ENCODE measurements around the gene PLAC8. TPM values are rescaled to one million over a fixed set of nuclear protein-coding genes. Genes with fewer than 3 reads are reported as not detected.
"Not testable (repeated sequence)": the region's sequence is repeated elsewhere in the genome, so short reads cannot be mapped to it uniquely, and the experiment has no call there.

The PLAC8 gene
- total RNA-seq, 2 donors from 2014 or later, result 246 to 715 TPM

- H3K27me3 ChIP-seq, result no peaks in the 10 kb centered on the region
- peak overlapping the region; percentile 37 for H3K4me3 ChIP-seq
- peak overlapping the region in 1 of 2 donors; percentile 27 for H3K9ac ChIP-seq (ENCODE audit: low read depth in 2 of 2, low read length in 2 of 2)
- DNase-seq, result no peak
- no peaks in the 10 kb centered on the region for H3K9me3 ChIP-seq
- intact Hi-C loops (cut with DNase I), result loop anchor here (5.0 kb wide), 1 partner anchor 140 kb away; no protein-coding TSS in a partner anchor
- no peak for TF ChIP-seq CTCF (IDR thresholded peaks at IDR 0.05)
- H3K27ac ChIP-seq, result peak overlapping the region; percentile 90
- no peaks in the 10 kb centered on the region for H3K4me1 ChIP-seq
- H3K36me3 ChIP-seq, result no peaks in the 10 kb centered on the region
These were observed 2.3 kb downstream of the PLAC8 start for GRCh38 chr4:83112231-83112630.

GRCh38 chr4:83111751-83112141, 2.8 kb downstream of the PLAC8 start:
- not testable (repeated sequence) for DNase-seq; H3K9ac ChIP-seq (ENCODE audit: low read depth in 2 of 2, low read length in 2 of 2); H3K27me3 ChIP-seq; H3K4me1 ChIP-seq; H3K9me3 ChIP-seq; H3K36me3 ChIP-seq
- Histone ChIP-seq H3K4me3 (peak overlapping the region; percentile 37), H3K27ac (peak overlapping the region; percentile 90)
- intact Hi-C loops (cut with DNase I), result loop anchor here (5.0 kb wide), 1 partner anchor 141 kb away; no protein-coding TSS in a partner anchor

GRCh38 chr4:83110970-83111750, 3.4 kb downstream of the PLAC8 start:
- DNase-seq, result no peak
- H3K4me3 ChIP-seq, result peak overlapping the region; percentile 72
- peak overlapping the region in 1 of 2 donors; percentile 86 for H3K9ac ChIP-seq (ENCODE audit: low read depth in 2 of 2, low read length in 2 of 2)
- no peaks in the 10 kb centered on the region for H3K4me1 ChIP-seq
- H3K27me3 ChIP-seq, result no peaks in the 10 kb centered on the region
- intact Hi-C loops (cut with DNase I), result loop anchor here (5.0 kb wide), 1 partner anchor 141 kb away; no protein-coding TSS in a partner anchor
- H3K27ac ChIP-seq, result peak overlapping the region; percentile 90
- no peaks in the 10 kb centered on the region for H3K36me3 ChIP-seq
- no peaks in the 10 kb centered on the region for H3K9me3 ChIP-seq
- no peak for TF ChIP-seq CTCF (IDR thresholded peaks at IDR 0.05)

- peak overlapping the region; percentile 72 for H3K4me3 ChIP-seq
- H3K27ac ChIP-seq, result peak overlapping the region; percentile 90
- TF ChIP-seq CTCF (IDR thresholded peaks at IDR 0.05), result peak; percentile 41
- no peaks in the 10 kb centered on the region for H3K27me3 ChIP-seq
- DNase-seq, result peak; percentile 95
- peak overlapping the region; percentile 80 to 86 for H3K9ac ChIP-seq (ENCODE audit: low read depth in 2 of 2, low read length in 2 of 2)
- no peaks in the 10 kb centered on the region for H3K4me1 ChIP-seq
- no peaks in the 10 kb centered on the region for H3K36me3 ChIP-seq
- H3K9me3 ChIP-seq, result no peaks in the 10 kb centered on the region
- intact Hi-C loops (cut with DNase I), result loop anchor here (5.0 kb wide), 1 partner anchor 142 kb away; no protein-coding TSS in a partner anchor
These were observed 4.1 kb downstream of the PLAC8 start for GRCh38 chr4:83110223-83110945.

GRCh38 chr4:83109480-83110222, 4.9 kb downstream of the PLAC8 start:
- TF ChIP-seq CTCF (IDR thresholded peaks at IDR 0.05), result no peak
- Histone ChIP-seq H3K9ac (ENCODE audit: low read depth in 2 of 2, low read length in 2 of 2) (peak overlapping the region; percentile 80 to 86), H3K27ac (peak overlapping the region; percentile 90), H3K4me3 (peak overlapping the region; percentile 72), H3K27me3 (no peaks in the 10 kb centered on the region), H3K9me3 (no peaks in the 10 kb centered on the region), H3K36me3 (no peaks in the 10 kb centered on the region), H3K4me1 (no peaks in the 10 kb centered on the region)
- peak; percentile 55 for DNase-seq
- intact Hi-C loops (cut with DNase I), result loop anchor here (5.0 kb wide), 1 partner anchor 143 kb away; no protein-coding TSS in a partner anchor
